ENCODE results near the gene NDOR1.

The NDOR1 gene

GRCh38 chr9:137264067-137264466 is 58.6 kb downstream of the NDOR1 start:
- no peak for DNase-seq (ENCODE audit: low read depth)

GRCh38 chr9:137265496-137266161 is 60.1 kb downstream of the NDOR1 start:
- no peak for DNase-seq (ENCODE audit: low read depth)

- DNase-seq (ENCODE audit: low read depth): no peak
Observed at GRCh38 chr9:137266162-137266527, 60.6 kb downstream of the NDOR1 start.
